KG1 (cell line): ENCODE measurements around the gene CEP126.

ENCODE experiments used
- DNase-seq: peaks from one replicate; lab custom pipeline; 2025; lab: John Stamatoyannopoulos, UW

Gene CEP126

GRCh38 chr11:102012946-102013345 is 98.1 kb downstream of the CEP126 start:
- no peak for DNase-seq

DNA sequence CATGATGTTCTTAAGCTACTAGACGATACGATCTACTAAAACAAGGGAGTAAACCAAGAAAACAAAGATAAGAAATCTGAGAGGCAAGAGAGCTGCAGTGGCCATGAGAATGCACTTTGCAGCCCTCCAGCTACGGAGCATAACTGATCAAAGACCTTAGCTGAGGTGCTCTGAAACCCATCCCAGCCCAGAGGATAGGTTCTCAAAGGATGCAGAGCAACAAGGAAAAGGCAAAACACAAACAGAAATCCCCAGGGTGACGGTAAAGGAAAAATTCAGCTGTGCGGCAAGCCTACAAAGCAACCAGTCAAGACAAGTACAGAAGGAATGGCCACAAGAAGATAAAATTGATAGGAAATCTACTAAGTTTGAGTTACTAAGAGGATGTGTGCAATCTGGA is 99.9 kb downstream of the CEP126 start:
- no peak for DNase-seq

- no peak for DNase-seq
These were observed 102.2 kb downstream of the CEP126 start for GRCh38 chr11:102017026-102017425.

- DNase-seq: no peak
These were observed 111.4 kb downstream of the CEP126 start for GRCh38 chr11:102026217-102026616.

- no peak for DNase-seq
These were observed 112.1 kb downstream of the CEP126 start for GRCh38 chr11:102026959-102027358.

- DNase-seq: no peak
These were observed 121.9 kb downstream of the CEP126 start for GRCh38 chr11:102036757-102037156.

- DNase-seq: no peak
These were observed 132.0 kb downstream of the CEP126 start for GRCh38 chr11:102046841-102047240.

DNA sequence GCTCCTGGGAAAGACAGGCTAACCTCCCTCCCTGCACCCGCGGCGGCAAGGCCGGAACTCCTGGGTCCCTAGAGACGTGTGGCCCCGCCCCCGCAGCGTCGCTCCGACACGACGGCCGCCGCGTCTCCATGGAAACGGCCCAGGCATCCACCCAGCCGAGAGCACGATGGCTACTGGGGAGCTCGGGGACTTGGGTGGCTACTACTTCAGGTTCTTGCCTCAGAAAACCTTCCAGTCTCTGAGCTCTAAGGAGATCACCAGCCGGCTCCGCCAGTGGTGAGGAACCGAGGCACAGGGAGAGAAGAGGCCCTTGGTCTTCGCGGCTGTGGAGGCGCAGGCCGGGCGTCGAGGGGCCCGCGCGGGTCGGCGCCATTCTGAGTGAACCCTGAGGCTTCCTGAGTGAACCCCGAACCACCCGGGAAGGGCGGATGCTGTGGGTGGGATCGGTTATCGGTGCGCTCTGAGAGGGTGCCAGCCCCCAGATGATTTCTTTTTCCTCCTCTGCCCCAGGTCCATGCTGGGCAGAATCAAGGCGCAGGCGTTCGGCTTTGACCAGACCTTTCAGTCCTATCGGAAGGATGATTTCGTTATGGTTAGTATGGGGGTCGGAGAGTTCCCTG is 132.6 kb downstream of the CEP126 start, which contains the start of gene CFAP300:
Gene CFAP300 (plus strand): TSS at position 133 of the 620 bp plus-strand sequence. CDS start 34 bp downstream, at position 167.
- DNase-seq: no peak
